Activated CD4-positive, alpha-beta memory T cell treated with anti-CD3 and anti-CD28 coated beads for 36 hours (primary cell): ENCODE measurements around the gene PGBD5. TPM values are rescaled to one million over a fixed set of nuclear protein-coding genes. Genes with fewer than 3 reads are reported as not detected.

Experiments used
- CTCF ChIA-PET: fragments of 350-600 bp; sonication (Branson Sonifier 250); formaldehyde crosslinking; loops from one replicate; lab custom pipeline; 2021; ENCODE audit warnings: antibody characterized with exemption, inconsistent platforms; lab: Charles Lee
- POLR2A ChIA-PET: fragments of 350-600 bp; sonication (Branson Sonifier 250); formaldehyde crosslinking; loops from one replicate; lab custom pipeline; 2021; ENCODE audit warnings: antibody characterized with exemption; lab: Charles Lee
- DNase-seq: peaks from one replicate; pipeline ENCODE4 v3.0.0-alpha.2; 2020
- H3K27ac Mint-ChIP-seq: one replicate; pipeline ENCODE4 v1.8.0; 2021; ENCODE audit warnings: mixed read lengths
- H3K27me3 Mint-ChIP-seq: one replicate; pipeline ENCODE4 v1.8.0; 2021; ENCODE audit warnings: mixed read lengths
- H3K36me3 Mint-ChIP-seq: one replicate; pipeline ENCODE4 v1.8.0; 2021; ENCODE audit warnings: mixed read lengths
- H3K4me1 Mint-ChIP-seq: one replicate; pipeline ENCODE4 v1.8.0; 2021; ENCODE audit warnings: low read depth, mixed read lengths
- H3K4me3 Mint-ChIP-seq: one replicate; pipeline ENCODE4 v1.8.0; 2021; ENCODE audit warnings: mild to moderate bottlenecking, mixed read lengths
- H3K9me3 Mint-ChIP-seq: one replicate; pipeline ENCODE4 v1.8.0; 2021; ENCODE audit warnings: mixed read lengths
- intact Hi-C: fragments of 100-400 bp; cut with micrococcal nuclease; formaldehyde crosslinking; loops from one replicate; pipeline ENCODE4 v1.15.1; 2023
- total RNA-seq, 2 experiments: library from RNA; stranded (reverse); gene quantifications; one replicate each; pipeline ENCODE4 v1.2.3, GENCODE V29; 2021

PGBD5 gene
- total RNA-seq, 2 experiments from 2014 or later: 0.02 TPM; not detected in 1

DNA sequence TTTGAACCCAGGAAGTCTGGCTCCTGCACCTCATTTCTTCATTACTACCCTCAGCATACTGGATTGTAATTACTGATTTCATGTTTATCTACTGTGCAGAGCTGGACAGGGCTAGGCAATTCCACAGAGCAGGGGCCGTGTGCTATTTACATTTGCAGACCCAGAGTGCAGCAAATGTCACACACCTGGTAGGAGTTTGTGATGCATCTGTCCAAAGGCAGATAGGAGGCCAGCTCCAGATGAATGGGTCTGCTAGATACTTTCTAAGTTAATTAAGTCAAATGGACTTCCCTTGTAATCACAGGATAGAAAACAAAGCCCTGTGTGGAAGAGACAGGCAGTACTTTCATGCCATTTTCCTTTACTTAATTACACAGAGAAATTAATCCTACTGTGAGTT is 46.2 kb downstream of the PGBD5 start:
- H3K4me3 Mint-ChIP-seq: no peak overlapping the region
- CTCF ChIA-PET: no interaction called here
- DNase-seq: no peak
- POLR2A ChIA-PET: no interaction called here
- no peaks in the 10 kb centered on the region for H3K36me3 Mint-ChIP-seq
- peaks cover 11% of the 10 kb centered on the region for H3K9me3 Mint-ChIP-seq
- intact Hi-C loops: no loop called here
- H3K27me3 Mint-ChIP-seq: peaks cover 3% of the 10 kb centered on the region
- H3K27ac Mint-ChIP-seq: no peak overlapping the region
- no peaks in the 10 kb centered on the region for H3K4me1 Mint-ChIP-seq

- CTCF ChIA-PET: no interaction called here
- DNase-seq: no peak
- H3K27ac Mint-ChIP-seq: no peak overlapping the region
- H3K36me3 Mint-ChIP-seq: no peaks in the 10 kb centered on the region
- intact Hi-C loops: no loop called here
- peaks cover 4% of the 10 kb centered on the region for H3K27me3 Mint-ChIP-seq
- no peak overlapping the region for H3K4me3 Mint-ChIP-seq
- POLR2A ChIA-PET: no interaction called here
- H3K4me1 Mint-ChIP-seq: no peaks in the 10 kb centered on the region
- peaks cover 11% of the 10 kb centered on the region for H3K9me3 Mint-ChIP-seq
Measured at GRCh38 chr1:230379462-230379861, 46.7 kb downstream of the PGBD5 start.

- ChIA-PET POLR2A (no interaction called here), CTCF (no interaction called here)
- intact Hi-C loops: no loop called here
- no peaks in the 10 kb centered on the region for H3K4me1 Mint-ChIP-seq
- H3K27ac Mint-ChIP-seq: no peak overlapping the region
- no peaks in the 10 kb centered on the region for H3K36me3 Mint-ChIP-seq
- H3K4me3 Mint-ChIP-seq: no peak overlapping the region
- peaks cover 1% of the 10 kb centered on the region for H3K27me3 Mint-ChIP-seq
- H3K9me3 Mint-ChIP-seq: peaks cover 11% of the 10 kb centered on the region
- DNase-seq: no peak
Measured at GRCh38 chr1:230377851-230378250, 48.3 kb downstream of the PGBD5 start.

GRCh38 chr1:230377324-230377723 is 48.8 kb downstream of the PGBD5 start:
- no peak overlapping the region for H3K27ac Mint-ChIP-seq
- CTCF ChIA-PET: no interaction called here
- H3K27me3 Mint-ChIP-seq: peaks cover 1% of the 10 kb centered on the region
- H3K36me3 Mint-ChIP-seq: no peaks in the 10 kb centered on the region
- no peaks in the 10 kb centered on the region for H3K4me1 Mint-ChIP-seq
- no peak for DNase-seq
- intact Hi-C loops: no loop called here
- peaks cover 11% of the 10 kb centered on the region for H3K9me3 Mint-ChIP-seq
- H3K4me3 Mint-ChIP-seq: no peak overlapping the region
- POLR2A ChIA-PET: no interaction called here

GRCh38 chr1:230376296-230376695 is 49.8 kb downstream of the PGBD5 start:
- CTCF ChIA-PET: no interaction called here
- Mint-ChIP-seq H3K4me3 (no peak overlapping the region), H3K27me3 (peaks cover 1% of the 10 kb centered on the region), H3K36me3 (no peaks in the 10 kb centered on the region), H3K4me1 (no peaks in the 10 kb centered on the region), H3K9me3 (peaks cover 11% of the 10 kb centered on the region), H3K27ac (no peak overlapping the region)
- POLR2A ChIA-PET: no interaction called here
- intact Hi-C loops: no loop called here
- DNase-seq: no peak

DNA sequence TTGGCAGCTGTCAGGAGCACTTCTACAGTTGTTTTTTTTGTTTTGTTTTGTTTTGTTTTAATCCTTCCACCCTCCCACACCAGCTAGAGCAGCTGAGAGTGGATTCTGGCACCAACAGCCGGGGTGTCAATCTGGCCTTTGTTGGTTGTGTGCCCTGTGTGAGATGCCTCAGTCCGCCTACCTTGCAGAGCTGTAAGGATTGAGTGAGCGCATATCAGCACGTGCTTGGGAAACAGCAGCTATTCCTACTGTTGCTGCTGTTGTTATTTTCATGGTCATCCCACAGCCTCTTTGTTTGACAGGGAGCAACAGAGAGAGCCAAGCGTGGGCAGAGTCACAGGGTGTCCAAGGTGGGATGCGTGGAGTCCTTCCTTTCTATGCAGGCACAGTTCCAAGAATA is 50.4 kb downstream of the PGBD5 start:
- ChIA-PET POLR2A (no interaction called here), CTCF (no interaction called here)
- Mint-ChIP-seq H3K9me3 (peaks cover 11% of the 10 kb centered on the region), H3K27me3 (peaks cover 1% of the 10 kb centered on the region), H3K36me3 (no peaks in the 10 kb centered on the region), H3K4me1 (no peaks in the 10 kb centered on the region), H3K27ac (no peak overlapping the region), H3K4me3 (no peak overlapping the region)
- intact Hi-C loops: no loop called here
- DNase-seq: no peak

- POLR2A ChIA-PET: no interaction called here
- Mint-ChIP-seq H3K4me3 (no peak overlapping the region), H3K27ac (no peak overlapping the region), H3K27me3 (peaks cover 1% of the 10 kb centered on the region), H3K9me3 (peaks cover 11% of the 10 kb centered on the region), H3K36me3 (no peaks in the 10 kb centered on the region), H3K4me1 (no peaks in the 10 kb centered on the region)
- intact Hi-C loops: no loop called here
- no peak for DNase-seq
- CTCF ChIA-PET: no interaction called here
Measured at GRCh38 chr1:230375147-230375546, 51.0 kb downstream of the PGBD5 start.

- no peaks in the 10 kb centered on the region for H3K36me3 Mint-ChIP-seq
- ChIA-PET POLR2A (no interaction called here), CTCF (no interaction called here)
- no peak overlapping the region for H3K27ac Mint-ChIP-seq
- H3K4me1 Mint-ChIP-seq: no peaks in the 10 kb centered on the region
- peaks cover 4% of the 10 kb centered on the region for H3K27me3 Mint-ChIP-seq
- DNase-seq: no peak
- H3K4me3 Mint-ChIP-seq: no peak overlapping the region
- no peaks in the 10 kb centered on the region for H3K9me3 Mint-ChIP-seq
- intact Hi-C loops: no loop called here
Measured at GRCh38 chr1:230371923-230372703, 54.0 kb downstream of the PGBD5 start.

GRCh38 chr1:230370109-230370508 is 56.0 kb downstream of the PGBD5 start:
- Mint-ChIP-seq H3K36me3 (no peaks in the 10 kb centered on the region), H3K4me1 (no peaks in the 10 kb centered on the region), H3K4me3 (no peak overlapping the region), H3K9me3 (no peaks in the 10 kb centered on the region), H3K27me3 (peaks cover 8% of the 10 kb centered on the region), H3K27ac (no peak overlapping the region)
- CTCF ChIA-PET: no interaction called here
- DNase-seq: no peak
- POLR2A ChIA-PET: no interaction called here
- intact Hi-C loops: no loop called here

DNA sequence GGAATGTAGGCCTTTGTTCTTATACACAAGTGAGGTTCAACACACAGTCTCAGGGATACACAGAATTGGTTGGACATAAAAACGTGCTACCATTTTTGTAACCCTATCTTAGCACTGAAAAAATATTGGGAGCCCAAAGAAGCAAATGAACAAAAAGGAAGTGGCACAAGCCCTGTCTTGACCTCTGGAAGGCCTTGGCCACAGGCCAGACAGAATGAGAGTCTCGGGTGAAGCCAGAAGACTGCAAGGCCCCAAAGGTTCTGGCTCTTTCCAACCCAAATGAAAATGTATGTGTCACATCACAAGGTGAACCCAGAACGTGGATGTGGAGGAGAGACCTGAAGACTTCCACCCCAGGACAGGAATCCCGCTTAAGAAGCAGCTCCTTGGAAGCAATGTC is 57.3 kb downstream of the PGBD5 start:
- no peak overlapping the region for H3K4me3 Mint-ChIP-seq
- POLR2A ChIA-PET: no interaction called here
- CTCF ChIA-PET: no interaction called here
- no peak for DNase-seq
- H3K27me3 Mint-ChIP-seq: peaks cover 7% of the 10 kb centered on the region
- no peaks in the 10 kb centered on the region for H3K9me3 Mint-ChIP-seq
- intact Hi-C loops: no loop called here
- H3K36me3 Mint-ChIP-seq: no peaks in the 10 kb centered on the region
- no peaks in the 10 kb centered on the region for H3K4me1 Mint-ChIP-seq
- H3K27ac Mint-ChIP-seq: no peak overlapping the region

DNA sequence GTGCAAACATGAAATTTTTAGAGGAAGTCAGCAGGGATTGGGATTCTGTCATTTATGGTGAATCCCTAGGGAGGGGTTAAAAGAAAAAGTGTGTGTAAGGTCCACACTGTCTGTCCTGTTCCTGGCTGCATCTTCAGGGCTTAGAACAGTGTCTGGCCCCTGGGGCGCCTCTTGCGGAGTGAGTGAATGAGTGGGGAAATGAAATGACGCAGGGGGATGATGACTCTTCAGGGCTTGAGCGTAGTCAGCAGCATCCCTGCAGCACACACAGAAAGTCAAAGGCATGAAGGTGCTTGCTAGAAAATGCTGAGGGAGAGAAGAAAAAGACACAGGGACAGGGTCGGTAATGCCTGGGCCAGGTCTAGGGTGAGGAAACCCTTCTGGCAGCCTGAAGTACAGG is 57.8 kb downstream of the PGBD5 start:
- ChIA-PET CTCF (no interaction called here), POLR2A (no interaction called here)
- intact Hi-C loops: no loop called here
- no peaks in the 10 kb centered on the region for H3K4me1 Mint-ChIP-seq
- H3K9me3 Mint-ChIP-seq: no peaks in the 10 kb centered on the region
- no peaks in the 10 kb centered on the region for H3K36me3 Mint-ChIP-seq
- peaks cover 7% of the 10 kb centered on the region for H3K27me3 Mint-ChIP-seq
- no peak overlapping the region for H3K4me3 Mint-ChIP-seq
- DNase-seq: no peak
- no peak overlapping the region for H3K27ac Mint-ChIP-seq

GRCh38 chr1:230366504-230366915 is 59.6 kb downstream of the PGBD5 start:
- H3K36me3 Mint-ChIP-seq: no peaks in the 10 kb centered on the region
- peaks cover 9% of the 10 kb centered on the region for H3K27me3 Mint-ChIP-seq
- H3K27ac Mint-ChIP-seq: no peak overlapping the region
- no peak for DNase-seq
- no peak overlapping the region for H3K4me3 Mint-ChIP-seq
- H3K9me3 Mint-ChIP-seq: no peaks in the 10 kb centered on the region
- intact Hi-C loops: no loop called here
- no peaks in the 10 kb centered on the region for H3K4me1 Mint-ChIP-seq
- CTCF ChIA-PET: no interaction called here
- POLR2A ChIA-PET: no interaction called here

GRCh38 chr1:230365723-230366307 is 60.3 kb downstream of the PGBD5 start:
- no peaks in the 10 kb centered on the region for H3K36me3 Mint-ChIP-seq
- ChIA-PET POLR2A (no interaction called here), CTCF (no interaction called here)
- no peak overlapping the region for H3K4me3 Mint-ChIP-seq
- H3K9me3 Mint-ChIP-seq: no peaks in the 10 kb centered on the region
- H3K27me3 Mint-ChIP-seq: peaks cover 9% of the 10 kb centered on the region
- no peaks in the 10 kb centered on the region for H3K4me1 Mint-ChIP-seq
- H3K27ac Mint-ChIP-seq: no peak overlapping the region
- intact Hi-C loops: no loop called here
- no peak for DNase-seq
